ENCODE data around the gene SPATC1L.

The SPATC1L gene

GRCh38 chr21:46156678-46157077 lies 27.6 kb downstream of the SPATC1L start:
- H3K4me3 ChIP-seq (ENCODE audit: low read depth, low read length): no peak overlapping the region
- TF ChIP-seq CTCF (IDR thresholded peaks at IDR 0.05; ENCODE audit: control insufficient read depth, extremely low read depth, insufficient read depth): no peak
- no peak for DNase-seq (ENCODE audit: low read depth)

- H3K4me3 ChIP-seq (ENCODE audit: low read depth, low read length): no peak overlapping the region
- DNase-seq (ENCODE audit: low read depth): no peak
- no peak for TF ChIP-seq CTCF (IDR thresholded peaks at IDR 0.05; ENCODE audit: control insufficient read depth, extremely low read depth, insufficient read depth)
These were observed 27.9 kb downstream of the SPATC1L start for GRCh38 chr21:46156378-46156645.

GRCh38 chr21:46155514-46156377 lies 28.5 kb downstream of the SPATC1L start, which contains the start of gene FTCD:
Gene FTCD, minus strand, starts transcription at chr21:46155579. Its CDS starts 56 bp downstream, at chr21:46155523.
- no peak within 1 kb of the TSS for H3K4me3 ChIP-seq (ENCODE audit: low read depth, low read length)
- DNase-seq (ENCODE audit: low read depth): no peak
- no peak for TF ChIP-seq CTCF (IDR thresholded peaks at IDR 0.05; ENCODE audit: control insufficient read depth, extremely low read depth, insufficient read depth)

- no peak for DNase-seq (ENCODE audit: low read depth)
- no peak overlapping the region for H3K4me3 ChIP-seq (ENCODE audit: low read depth, low read length)
- TF ChIP-seq CTCF (IDR thresholded peaks at IDR 0.05; ENCODE audit: control insufficient read depth, extremely low read depth, insufficient read depth): no peak
These were observed 29.2 kb downstream of the SPATC1L start for GRCh38 chr21:46154955-46155513.

- no peak overlapping the region for H3K4me3 ChIP-seq (ENCODE audit: low read depth, low read length)
- DNase-seq (ENCODE audit: low read depth): no peak
- TF ChIP-seq CTCF (IDR thresholded peaks at IDR 0.05; ENCODE audit: control insufficient read depth, extremely low read depth, insufficient read depth): no peak
These were observed 29.9 kb downstream of the SPATC1L start for GRCh38 chr21:46154155-46154954.

GRCh38 chr21:46153247-46154154 lies 30.8 kb downstream of the SPATC1L start:
- no peak for DNase-seq (ENCODE audit: low read depth)
- peak; percentile 49 for TF ChIP-seq CTCF (IDR thresholded peaks at IDR 0.05; ENCODE audit: control insufficient read depth, extremely low read depth, insufficient read depth)
- no peak overlapping the region for H3K4me3 ChIP-seq (ENCODE audit: low read depth, low read length)
